ENCODE results near the gene ZSCAN25. TPM values are rescaled to one million over a fixed set of nuclear protein-coding genes. Genes with fewer than 3 reads are reported as not detected.

The ZSCAN25 gene
- total RNA-seq, 1 donor from 2014 or later = 26.6 TPM

- H3K27me3 Mint-ChIP-seq (ENCODE audit: low read depth) = no peaks in the 10 kb centered on the region
- H3K9me3 Mint-ChIP-seq = no peaks in the 10 kb centered on the region
- peaks cover 1% of the 10 kb centered on the region for H3K4me1 Mint-ChIP-seq
- peaks cover 3% of the 10 kb centered on the region for H3K36me3 Mint-ChIP-seq
- no peak for DNase-seq (ENCODE audit: low spot score in 2 of 2, unreplicated experiment in 2 of 2)
- no peak overlapping the region for H3K4me3 Mint-ChIP-seq
- TF ChIP-seq CTCF (IDR thresholded peaks at IDR 0.05; ENCODE audit: unreplicated experiment) = no peak
- H3K27ac Mint-ChIP-seq = no peak overlapping the region
These were observed 22.5 kb downstream of the ZSCAN25 start for GRCh38 chr7:99639267-99639666.

- Mint-ChIP-seq H3K36me3 (peaks cover 23% of the 10 kb centered on the region), H3K9me3 (peaks cover 14% of the 10 kb centered on the region), H3K27me3 (ENCODE audit: low read depth) (no peaks in the 10 kb centered on the region), H3K4me1 (no peaks in the 10 kb centered on the region), H3K4me3 (no peak overlapping the region), H3K27ac (no peak overlapping the region)
- TF ChIP-seq CTCF (IDR thresholded peaks at IDR 0.05; ENCODE audit: unreplicated experiment) = no peak
- DNase-seq (ENCODE audit: low spot score in 2 of 2, unreplicated experiment in 2 of 2) = no peak
These were observed 25.3 kb downstream of the ZSCAN25 start for GRCh38 chr7:99642027-99642426.

- H3K9me3 Mint-ChIP-seq = peaks cover 14% of the 10 kb centered on the region
- no peak for TF ChIP-seq CTCF (IDR thresholded peaks at IDR 0.05; ENCODE audit: unreplicated experiment)
- no peaks in the 10 kb centered on the region for H3K4me1 Mint-ChIP-seq
- DNase-seq (ENCODE audit: low spot score in 2 of 2, unreplicated experiment in 2 of 2) = no peak
- peaks cover 25% of the 10 kb centered on the region for H3K36me3 Mint-ChIP-seq
- H3K4me3 Mint-ChIP-seq = no peak overlapping the region
- no peaks in the 10 kb centered on the region for H3K27me3 Mint-ChIP-seq (ENCODE audit: low read depth)
- H3K27ac Mint-ChIP-seq = no peak overlapping the region
These were observed 26.7 kb downstream of the ZSCAN25 start for GRCh38 chr7:99643464-99643863.

GRCh38 chr7:99644431-99644830 lies 27.7 kb downstream of the ZSCAN25 start:
- Mint-ChIP-seq H3K9me3 (peaks cover 14% of the 10 kb centered on the region), H3K4me3 (no peak overlapping the region)

GRCh38 chr7:99645590-99645989 lies 28.8 kb downstream of the ZSCAN25 start:
- H3K4me3 Mint-ChIP-seq = no peak overlapping the region
- no peaks in the 10 kb centered on the region for H3K4me1 Mint-ChIP-seq
- H3K27me3 Mint-ChIP-seq (ENCODE audit: low read depth) = no peaks in the 10 kb centered on the region
- H3K9me3 Mint-ChIP-seq = peaks cover 14% of the 10 kb centered on the region
- no peak for TF ChIP-seq CTCF (IDR thresholded peaks at IDR 0.05; ENCODE audit: unreplicated experiment)
- no peak overlapping the region for H3K27ac Mint-ChIP-seq
- no peak for DNase-seq (ENCODE audit: low spot score in 2 of 2, unreplicated experiment in 2 of 2)
- peaks cover 25% of the 10 kb centered on the region for H3K36me3 Mint-ChIP-seq

More at GRCh38 chr7:99644431-99644830, 27.7 kb downstream of the ZSCAN25 start:
- Mint-ChIP-seq H3K27me3 (ENCODE audit: low read depth) (no peaks in the 10 kb centered on the region), H3K36me3 (peaks cover 25% of the 10 kb centered on the region), H3K4me1 (no peaks in the 10 kb centered on the region), H3K27ac (no peak overlapping the region)
- TF ChIP-seq CTCF (IDR thresholded peaks at IDR 0.05; ENCODE audit: unreplicated experiment) = no peak
- no peak for DNase-seq (ENCODE audit: low spot score in 2 of 2, unreplicated experiment in 2 of 2)

GRCh38 chr7:99648843-99649242 lies 32.1 kb downstream of the ZSCAN25 start:
- no peak for TF ChIP-seq CTCF (IDR thresholded peaks at IDR 0.05; ENCODE audit: unreplicated experiment)
- no peak overlapping the region for H3K27ac Mint-ChIP-seq
- H3K4me3 Mint-ChIP-seq = no peak overlapping the region
- peaks cover 17% of the 10 kb centered on the region for H3K9me3 Mint-ChIP-seq
- no peaks in the 10 kb centered on the region for H3K27me3 Mint-ChIP-seq (ENCODE audit: low read depth)
- DNase-seq (ENCODE audit: low spot score in 2 of 2, unreplicated experiment in 2 of 2) = no peak
- H3K4me1 Mint-ChIP-seq = no peaks in the 10 kb centered on the region
- H3K36me3 Mint-ChIP-seq = peaks cover 29% of the 10 kb centered on the region

Data from mesothelial cell of epicardium (in vitro differentiated cells).